ENCODE results near the gene PSMA6.

DNA sequence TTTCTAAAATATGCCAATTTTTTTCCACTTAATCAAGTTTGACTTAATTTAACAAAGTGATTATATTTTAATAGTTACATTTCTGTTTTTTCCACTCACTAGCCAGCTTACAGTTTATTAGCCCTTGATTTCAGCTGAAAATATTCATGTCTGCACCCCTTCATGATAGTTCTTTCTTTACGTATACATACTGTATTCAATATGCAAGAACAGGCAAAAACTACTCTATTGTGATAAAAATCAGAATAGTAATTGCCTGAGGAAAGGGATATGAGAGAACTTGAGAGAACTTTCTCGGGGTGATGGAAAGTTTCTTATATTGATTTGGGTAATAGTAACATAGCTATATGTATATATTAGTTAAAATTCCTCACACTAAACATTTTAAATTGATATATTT is 17.4 kb upstream of the PSMA6 start:
- TF ChIP-seq, protein P1, sequence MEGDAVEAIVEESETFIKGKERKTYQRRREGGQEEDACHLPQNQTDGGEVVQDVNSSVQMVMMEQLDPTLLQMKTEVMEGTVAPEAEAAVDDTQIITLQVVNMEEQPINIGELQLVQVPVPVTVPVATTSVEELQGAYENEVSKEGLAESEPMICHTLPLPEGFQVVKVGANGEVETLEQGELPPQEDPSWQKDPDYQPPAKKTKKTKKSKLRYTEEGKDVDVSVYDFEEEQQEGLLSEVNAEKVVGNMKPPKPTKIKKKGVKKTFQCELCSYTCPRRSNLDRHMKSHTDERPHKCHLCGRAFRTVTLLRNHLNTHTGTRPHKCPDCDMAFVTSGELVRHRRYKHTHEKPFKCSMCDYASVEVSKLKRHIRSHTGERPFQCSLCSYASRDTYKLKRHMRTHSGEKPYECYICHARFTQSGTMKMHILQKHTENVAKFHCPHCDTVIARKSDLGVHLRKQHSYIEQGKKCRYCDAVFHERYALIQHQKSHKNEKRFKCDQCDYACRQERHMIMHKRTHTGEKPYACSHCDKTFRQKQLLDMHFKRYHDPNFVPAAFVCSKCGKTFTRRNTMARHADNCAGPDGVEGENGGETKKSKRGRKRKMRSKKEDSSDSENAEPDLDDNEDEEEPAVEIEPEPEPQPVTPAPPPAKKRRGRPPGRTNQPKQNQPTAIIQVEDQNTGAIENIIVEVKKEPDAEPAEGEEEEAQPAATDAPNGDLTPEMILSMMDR (IDR thresholded peaks at IDR 0.05; ENCODE audit: low read depth, low read length): no peak
- TF ChIP-seq POLR2A (IDR thresholded peaks at IDR 0.05; ENCODE audit: extremely low read depth, insufficient read length): no peak

All from NB4 (cell line).